Endothelial cell of umbilical vein (primary cell): ENCODE results near the gene UVRAG. TPM values are rescaled to one million over a fixed set of nuclear protein-coding genes. Genes with fewer than 3 reads are reported as not detected.

Experiments used
- BruUV-seq: library from RNA; stranded (reverse); fragments of 400-500 nt; replicated peaks from 2 replicates; lab custom pipeline; 2021; lab: Mats Ljungman, UMichigan
- CTCF ChIA-PET: fragments of 300-600, 350-600 bp; sonication (Branson Sonifier 250); formaldehyde crosslinking; loops from one replicate; lab custom pipeline; 2021; ENCODE audit warnings: antibody characterized with exemption, inconsistent platforms; lab: Charles Lee
- POLR2A ChIA-PET: fragments of 300-600, 350-600 bp; sonication (Branson Sonifier 250); formaldehyde crosslinking; loops from one replicate; lab custom pipeline; 2021; ENCODE audit warnings: antibody characterized with exemption, inconsistent platforms; lab: Charles Lee
- DNase-seq: peaks from one replicate; pipeline ENCODE4 v3.0.0-alpha.2; 2011; ENCODE audit warnings: low read depth, low spot score
- FAIRE-seq: peaks from 2 replicates; lab custom pipeline; 2011; peaks lifted over from hg19 to GRCh38; lab: Jason Lieb, UNC
- H2AFZ ChIP-seq: 2 replicates; pipeline ENCODE4 v1.6.0; 2012; ENCODE audit warnings: low read depth, low read length, control low read depth, inconsistent platforms
- H3K27ac ChIP-seq: 2 replicates; pipeline ENCODE4 v1.5.1; 2011; ENCODE audit warnings: low read depth, mild to moderate bottlenecking, control low read depth, low read length, moderate library complexity; ENCODE audit not compliant: insufficient read depth
- H3K27me3 ChIP-seq, 2 experiments: 2 replicates each; pipeline versions ENCODE4 v1.6.0 to v1.6.1; 2011; ENCODE audit warnings: low read length in 2 of 2, mixed read lengths in 1 of 2; ENCODE audit not compliant: control insufficient read depth in 2 of 2, insufficient read depth in 2 of 2
- H3K36me3 ChIP-seq, 2 experiments: 2 replicates in 1 of 2; 3 replicates in 1 of 2; pipeline ENCODE4 v1.5.1; 2011; ENCODE audit warnings: low read length in 2 of 2, mild to moderate bottlenecking in 1 of 2, moderate library complexity in 1 of 2; ENCODE audit not compliant: control insufficient read depth in 2 of 2, insufficient read depth in 2 of 2; ENCODE audit errors: extremely low read depth in 1 of 2
- H3K4me1 ChIP-seq: 3 replicates; pipeline ENCODE4 v1.5.1; 2011; ENCODE audit warnings: mild to moderate bottlenecking, low read length; ENCODE audit not compliant: control insufficient read depth, insufficient read depth; ENCODE audit errors: extremely low read depth
- H3K4me2 ChIP-seq: 2 replicates; pipeline ENCODE4 v1.6.1; 2011; ENCODE audit warnings: low read length, control low read depth, mixed read lengths; ENCODE audit not compliant: insufficient read depth
- H3K4me3 ChIP-seq, 3 experiments: fragments of 200-600 bp in 1 of 3; sonication (generic), shearing (Covaris generic) in 1 of 3; replicated peaks in 1 of 3; 2 replicates each; pipeline ENCODE4 v1.5.1; 2011 to 2016; ENCODE audit warnings: control low read depth in 3 of 3, low read length in 3 of 3, mild to moderate bottlenecking in 2 of 3, inconsistent platforms in 1 of 3, low read depth in 1 of 3, moderate library complexity in 1 of 3; ENCODE audit not compliant: insufficient read depth in 1 of 3
- H3K79me2 ChIP-seq: 2 replicates; pipeline ENCODE4 v1.6.0; 2012; ENCODE audit warnings: low read length, inconsistent platforms; ENCODE audit not compliant: control insufficient read depth, insufficient read depth
- H3K9ac ChIP-seq: replicated peaks from 2 replicates; pipeline ENCODE3; 2011; ENCODE audit warnings: low read length, control low read depth; ENCODE audit not compliant: insufficient read depth; ENCODE audit errors: extremely low read depth
- H3K9me1 ChIP-seq: replicated peaks from 3 replicates; pipeline ENCODE4 v1.6.0; 2011; ENCODE audit warnings: mild to moderate bottlenecking, low read length; ENCODE audit not compliant: control insufficient read depth, insufficient read depth; ENCODE audit errors: extremely low read depth
- H3K9me3 ChIP-seq: replicated peaks from 2 replicates; pipeline ENCODE4 v1.5.1; 2012; ENCODE audit warnings: low read length, inconsistent platforms; ENCODE audit not compliant: control insufficient read depth, insufficient read depth
- H4K20me1 ChIP-seq: replicated peaks from 2 replicates; pipeline ENCODE3; 2011; ENCODE audit warnings: mild to moderate bottlenecking, low read length; ENCODE audit not compliant: control insufficient read depth, insufficient read depth; ENCODE audit errors: extremely low read depth
- CTCF ChIP-seq, 2 donors: IDR thresholded peaks; 1 replicate in 1 of 2; 2 replicates in 1 of 2; pipeline ENCODE4 v1.5.1; 2011; ENCODE audit warnings: low read length in 2 of 2, mild to moderate bottlenecking in 2 of 2, moderate library complexity in 2 of 2, control low read depth in 1 of 2, inconsistent platforms in 1 of 2, low read depth in 1 of 2; ENCODE audit not compliant: insufficient read depth in 1 of 2; ENCODE audit errors: extremely low read depth in 1 of 2
- EZH2 ChIP-seq: IDR thresholded peaks from 2 replicates; pipeline ENCODE4 v1.6.1; 2012; ENCODE audit warnings: borderline replicate concordance, low read depth, mild to moderate bottlenecking, moderate library complexity, low read length, inconsistent platforms; ENCODE audit not compliant: severe bottlenecking
- GATA2 ChIP-seq: IDR thresholded peaks from 2 replicates; pipeline ENCODE4 v1.7.0; 2011; ENCODE audit warnings: low read depth, mild to moderate bottlenecking, moderate library complexity, mixed read lengths, low read length; ENCODE audit not compliant: insufficient read length, insufficient read depth
- JUN ChIP-seq: IDR thresholded peaks from 2 replicates; pipeline ENCODE4 v1.6.1; 2011; ENCODE audit warnings: borderline replicate concordance, low read depth; ENCODE audit not compliant: insufficient read length, insufficient read depth
- MAX ChIP-seq: IDR thresholded peaks from 2 replicates; pipeline ENCODE4 v1.6.1; 2011; ENCODE audit not compliant: insufficient read depth, insufficient read length
- MYC ChIP-seq: IDR thresholded peaks from one replicate; pipeline ENCODE4 v1.6.1; 2011; ENCODE audit warnings: mild to moderate bottlenecking, low read depth, low read length
- POLR2A ChIP-seq: IDR thresholded peaks from 2 replicates; pipeline ENCODE4 v1.6.1; 2012; ENCODE audit warnings: low read depth, mild to moderate bottlenecking, control low read depth, low read length
- POLR2AphosphoS5 ChIP-seq: IDR thresholded peaks from 2 replicates; pipeline ENCODE4 v1.6.1; 2012; ENCODE audit warnings: low read depth, mild to moderate bottlenecking, control low read depth, low read length, moderate library complexity; ENCODE audit not compliant: insufficient read depth
- dilution Hi-C: fragments of 300-500 bp; cut with MboI; formaldehyde crosslinking; loops from one replicate; pipeline ENCODE4 v1.15.0; 2019; ENCODE audit warnings: low sequenced_read_pairs; ENCODE audit not compliant: extremely low pct_ligation_motif_present
- intact Hi-C: fragments of 100-400 bp; cut with micrococcal nuclease; formaldehyde crosslinking; loops from one replicate; pipeline ENCODE4 v1.10.0; 2022
- polyA plus RNA-seq, 4 experiments: library from polyadenylated mRNA; depleted of rRNA in 3 of 4; stranded (reverse) in 3 of 4; unstranded in 1 of 4; fragments of >200 nt; gene quantifications; 2 replicates each; pipeline versions ENCODE4 v1.2.1 to v1.2.3, GENCODE V29; 2011 to 2012; ENCODE audit warnings: missing spikeins in 1 of 4
- total RNA-seq: library from RNA; stranded (reverse); gene quantifications from 2 replicates; pipeline ENCODE4 v1.2.3, GENCODE V29; 2021

Gene UVRAG
- total and polyA plus RNA-seq, 2 donors (not counting 3 experiments of a cell fraction or from before 2014, with no cell fraction given), result 21.2 to 65.6 TPM

- H3K27ac ChIP-seq, result peak overlapping the region; percentile 97
- CTCF ChIA-PET, result interaction anchor here (1.2 to 1.8 kb wide), 2 partner anchors 43 to 79 kb away, joined by 3 to 6 read pairs; no protein-coding TSS in a partner anchor
- TSS peak; percentile 18 for BruUV-seq
Measured at GRCh38 chr11:76030968-76031590, 216.1 kb downstream of the UVRAG start.

GRCh38 chr11:76033699-76034098 is 218.7 kb downstream of the UVRAG start:
- peaks cover 0 to under 1% of the 10 kb centered on the region in 2 experiments for H3K36me3 ChIP-seq
- peaks cover 6% of the 10 kb centered on the region for H3K79me2 ChIP-seq
- H3K4me1 ChIP-seq, result peaks cover 39% of the 10 kb centered on the region
- BruUV-seq, result no TSS peak
- POLR2A ChIA-PET, result no interaction called here
- no peak overlapping the region for H3K9ac ChIP-seq
- CTCF ChIA-PET, result interaction anchor here (1.5 to 3.1 kb wide), 2 partner anchors 103 to 118 kb away, joined by 3 to 7 read pairs; no protein-coding TSS in a partner anchor
- FAIRE-seq, result no peak
- no peak overlapping the region for H3K27ac ChIP-seq
- dilution Hi-C loops, result no loop called here
- no peaks in the 10 kb centered on the region for H3K27me3 ChIP-seq
- no peak for DNase-seq
- no peak overlapping the region for H3K4me2 ChIP-seq
- H3K9me1 ChIP-seq, result no peaks in the 10 kb centered on the region
- no peak overlapping the region for H3K4me3 ChIP-seq
- H4K20me1 ChIP-seq, result peaks cover 2% of the 10 kb centered on the region
- intact Hi-C loops, result loop anchor here (5.0 kb wide), 2 partner anchors 111 to 119 kb away; no protein-coding TSS in a partner anchor
- no peak overlapping the region for H2AFZ ChIP-seq
- TF ChIP-seq JUN, result no peak
- no peak for TF ChIP-seq POLR2AphosphoS5
- TF ChIP-seq CTCF (IDR thresholded peaks at IDR 0.05; ENCODE audit: extremely low read depth in 1 of 2, insufficient read depth in 1 of 2, low read depth in 1 of 2, low read length in 2 of 2), result no peak
- no peak for TF ChIP-seq MYC
- no peak for TF ChIP-seq MAX
- TF ChIP-seq POLR2A, result no peak
- no peak for TF ChIP-seq GATA2
- TF ChIP-seq EZH2, result no peak
- H3K9me3 ChIP-seq, result no peaks in the 10 kb centered on the region

More at GRCh38 chr11:76030968-76031590, 216.1 kb downstream of the UVRAG start:
- POLR2A ChIA-PET, result no interaction called here
- H3K79me2 ChIP-seq, result peaks cover 4% of the 10 kb centered on the region
- FAIRE-seq (no peak), DNase-seq (no peak)
- peaks cover 0 to 2% of the 10 kb centered on the region in 2 experiments for H3K36me3 ChIP-seq
- H3K4me1 ChIP-seq, result peaks cover 38% of the 10 kb centered on the region
- intact Hi-C loops, result loop anchor here (1.0 to 5.0 kb wide), 4 partner anchors 44 to 121 kb away; no protein-coding TSS in a partner anchor
- H4K20me1 ChIP-seq, result no peaks in the 10 kb centered on the region
- TF ChIP-seq MYC, result no peak
- dilution Hi-C loops, result no loop called here
- peak overlapping the region; percentile 69 for H3K4me2 ChIP-seq
- H3K9me1 ChIP-seq, result no peaks in the 10 kb centered on the region
- H3K27me3 ChIP-seq, result no peaks in the 10 kb centered on the region
- no peak overlapping the region for H2AFZ ChIP-seq
- H3K9me3 ChIP-seq, result no peaks in the 10 kb centered on the region
- H3K4me3 ChIP-seq, result peak overlapping the region in 1 of 3 experiments; percentile 20
- H3K9ac ChIP-seq, result peak overlapping the region; percentile 61
